Activated CD4-positive, alpha-beta T cell treated with anti-CD3 and anti-CD28 coated beads, Interleukin-2, amount 10 ng/mL, durations not matched to agents 7 days and 5 days (primary cell): ENCODE data around the gene SYPL2. TPM values are rescaled to one million over a fixed set of nuclear protein-coding genes. Genes with fewer than 3 reads are reported as not detected.

Experiments
- CTCF ChIA-PET: fragments of 350-600 bp; sonication (Branson Sonifier 250); formaldehyde crosslinking; loops from one replicate; lab custom pipeline; 2021; ENCODE audit warnings: antibody characterized with exemption; lab: Charles Lee
- POLR2A ChIA-PET: fragments of 350-600 bp; sonication (Branson Sonifier 250); formaldehyde crosslinking; loops from one replicate; lab custom pipeline; 2021; ENCODE audit warnings: antibody characterized with exemption; lab: Charles Lee
- DNase-seq: peaks from one replicate; pipeline ENCODE4 v3.0.0-alpha.2; 2020
- H3K27ac Mint-ChIP-seq: one replicate; pipeline ENCODE4 v1.8.0; 2021; ENCODE audit warnings: mild to moderate bottlenecking, moderate library complexity, mixed read lengths
- H3K27me3 Mint-ChIP-seq: one replicate; pipeline ENCODE4 v1.8.0; 2021; ENCODE audit warnings: mixed read lengths
- H3K36me3 Mint-ChIP-seq: one replicate; pipeline ENCODE4 v1.8.0; 2021; ENCODE audit warnings: low read depth, mixed read lengths
- H3K4me1 Mint-ChIP-seq: one replicate; pipeline ENCODE4 v1.8.0; 2021; ENCODE audit warnings: mixed read lengths
- H3K4me3 Mint-ChIP-seq: one replicate; pipeline ENCODE4 v1.8.0; 2021; ENCODE audit warnings: mild to moderate bottlenecking, moderate library complexity, mixed read lengths
- H3K9me3 Mint-ChIP-seq: one replicate; pipeline ENCODE4 v1.8.0; 2021; ENCODE audit warnings: mixed read lengths
- total RNA-seq, 2 experiments: library from RNA; stranded (reverse); gene quantifications; one replicate each; pipeline ENCODE4 v1.2.3, GENCODE V29; 2021

The SYPL2 gene
- total RNA-seq, 2 experiments from 2014 or later, result not detected

GRCh38 chr1:109495738-109496137 is 29.4 kb downstream of the SYPL2 start:
- peak overlapping the region; percentile 98 for H3K4me3 Mint-ChIP-seq
- no peaks in the 10 kb centered on the region for H3K27me3 Mint-ChIP-seq
- H3K27ac Mint-ChIP-seq, result no peak overlapping the region
- POLR2A ChIA-PET, result no interaction called here
- CTCF ChIA-PET, result interaction anchor here (3.7 to 43.6 kb wide), 2 partner anchors 12 to 28 kb away, joined by 35 to 1139 read pairs; partner anchors contain the start of genes AMIGO1, ATXN7L2 and GPR61
- H3K4me1 Mint-ChIP-seq, result peaks cover 70% of the 10 kb centered on the region
- no peak for DNase-seq
- H3K36me3 Mint-ChIP-seq, result peaks cover 62% of the 10 kb centered on the region
- H3K9me3 Mint-ChIP-seq, result no peaks in the 10 kb centered on the region

GRCh38 chr1:109497449-109498160 is 31.3 kb downstream of the SYPL2 start:
- Mint-ChIP-seq H3K9me3 (no peaks in the 10 kb centered on the region), H3K27ac (peak overlapping the region; percentile 78), H3K4me1 (peaks cover 85% of the 10 kb centered on the region), H3K4me3 (no peak overlapping the region), H3K27me3 (no peaks in the 10 kb centered on the region), H3K36me3 (peaks cover 63% of the 10 kb centered on the region)
- DNase-seq, result no peak
- POLR2A ChIA-PET, result no interaction called here
- CTCF ChIA-PET, result interaction anchor here (1.0 to 43.6 kb wide), 4 partner anchors 15 to 283 kb away, joined by 3 to 1139 read pairs (median 4); partner anchors contain the start of genes AMIGO1 and GPR61

- DNase-seq, result peak; percentile 26
- ChIA-PET POLR2A (no interaction called here), CTCF (interaction anchor here (0.6 to 43.6 kb wide), 7 partner anchors 16 to 828 kb away, joined by 3 to 1139 read pairs (median 3); partner anchors contain the start of genes AMIGO1 and GPR61)
- Mint-ChIP-seq H3K4me3 (no peak overlapping the region), H3K9me3 (no peaks in the 10 kb centered on the region), H3K36me3 (peaks cover 67% of the 10 kb centered on the region), H3K27me3 (no peaks in the 10 kb centered on the region), H3K4me1 (peaks cover 89% of the 10 kb centered on the region), H3K27ac (peak overlapping the region; percentile 78)
These were observed 31.9 kb downstream of the SYPL2 start for GRCh38 chr1:109498161-109498801.

GRCh38 chr1:109499081-109499480 is 32.7 kb downstream of the SYPL2 start:
- peaks cover 69% of the 10 kb centered on the region for H3K36me3 Mint-ChIP-seq
- no peak for DNase-seq
- ChIA-PET POLR2A (no interaction called here), CTCF (interaction anchor here (0.6 to 43.6 kb wide), 9 partner anchors 15 to 829 kb away, joined by 3 to 1139 read pairs (median 3); partner anchors contain the start of genes AMIGO1, ATXN7L2 and GPR61)
- no peak overlapping the region for H3K4me3 Mint-ChIP-seq
- H3K27me3 Mint-ChIP-seq, result no peaks in the 10 kb centered on the region
- H3K9me3 Mint-ChIP-seq, result no peaks in the 10 kb centered on the region
- peaks cover 91% of the 10 kb centered on the region for H3K4me1 Mint-ChIP-seq
- H3K27ac Mint-ChIP-seq, result peak overlapping the region; percentile 76

GRCh38 chr1:109499661-109500536 is 33.6 kb downstream of the SYPL2 start:
- DNase-seq, result peak; percentile 73
- ChIA-PET POLR2A (no interaction called here), CTCF (interaction anchor here (0.6 to 43.6 kb wide), 3 partner anchors 16 to 122 kb away, joined by 3 to 1139 read pairs (median 4); partner anchors contain the start of genes AMIGO1, ATXN7L2 and GPR61)
- Mint-ChIP-seq H3K4me3 (no peak overlapping the region), H3K27me3 (no peaks in the 10 kb centered on the region), H3K27ac (peak overlapping the region; percentile 97), H3K9me3 (no peaks in the 10 kb centered on the region), H3K36me3 (peaks cover 67% of the 10 kb centered on the region), H3K4me1 (peaks cover 92% of the 10 kb centered on the region)

- no peak for DNase-seq
- Mint-ChIP-seq H3K4me3 (peak overlapping the region; percentile 11), H3K4me1 (peaks cover 89% of the 10 kb centered on the region), H3K36me3 (peaks cover 67% of the 10 kb centered on the region), H3K27ac (peak overlapping the region; percentile 97), H3K9me3 (no peaks in the 10 kb centered on the region), H3K27me3 (no peaks in the 10 kb centered on the region)
- POLR2A ChIA-PET, result no interaction called here
- CTCF ChIA-PET, result interaction anchor here (43.6 to 46.6 kb wide), 2 partner anchors 2 to 23 kb away, joined by 1139 read pairs; partner anchors contain the start of genes AMIGO1, ATXN7L2, CYB561D1 and GPR61
These were observed 34.6 kb downstream of the SYPL2 start for GRCh38 chr1:109500941-109501381.

GRCh38 chr1:109501644-109502363 is 35.5 kb downstream of the SYPL2 start:
- POLR2A ChIA-PET, result interaction anchor here (1.3 kb wide), 1 partner anchor 30 kb away, joined by 4 read pairs; no protein-coding TSS in a partner anchor
- Mint-ChIP-seq H3K9me3 (no peaks in the 10 kb centered on the region), H3K27ac (peak overlapping the region; percentile 97), H3K4me3 (peak overlapping the region; percentile 76), H3K4me1 (peaks cover 89% of the 10 kb centered on the region), H3K27me3 (no peaks in the 10 kb centered on the region), H3K36me3 (peaks cover 67% of the 10 kb centered on the region)
- peak; percentile 33 for DNase-seq
- CTCF ChIA-PET, result interaction anchor here (0.6 to 46.6 kb wide), 3 partner anchors 3 to 123 kb away, joined by 3 to 1139 read pairs (median 1139); partner anchors contain the start of genes AMIGO1, ATXN7L2, CYB561D1 and GPR61

- DNase-seq, result peak; percentile 83
- POLR2A ChIA-PET, result interaction anchor here (1.3 kb wide), 1 partner anchor 29 kb away, joined by 4 read pairs; no protein-coding TSS in a partner anchor
- Mint-ChIP-seq H3K27ac (peak overlapping the region; percentile 97), H3K4me1 (peaks cover 86% of the 10 kb centered on the region), H3K4me3 (peak overlapping the region; percentile 76), H3K36me3 (peaks cover 71% of the 10 kb centered on the region), H3K9me3 (no peaks in the 10 kb centered on the region), H3K27me3 (no peaks in the 10 kb centered on the region)
- CTCF ChIA-PET, result interaction anchor here (0.6 to 46.6 kb wide), 4 partner anchors 3 to 253 kb away, joined by 3 to 1139 read pairs (median 571); partner anchors contain the start of genes AMIGO1, ATXN7L2, CELSR2 and CYB561D1
These were observed 36.1 kb downstream of the SYPL2 start for GRCh38 chr1:109502364-109502851.

GRCh38 chr1:109503935-109504334 is 37.6 kb downstream of the SYPL2 start:
- peak overlapping the region; percentile 86 for H3K27ac Mint-ChIP-seq
- peaks cover 85% of the 10 kb centered on the region for H3K4me1 Mint-ChIP-seq
- no peak for DNase-seq
- ChIA-PET CTCF (interaction anchor here (43.6 to 46.6 kb wide), 2 partner anchors 5 to 20 kb away, joined by 1139 read pairs; partner anchors contain the start of genes AMIGO1, ATXN7L2, CYB561D1 and GPR61), POLR2A (no interaction called here)
- H3K9me3 Mint-ChIP-seq, result no peaks in the 10 kb centered on the region
- peak overlapping the region; percentile 76 for H3K4me3 Mint-ChIP-seq
- no peaks in the 10 kb centered on the region for H3K27me3 Mint-ChIP-seq
- H3K36me3 Mint-ChIP-seq, result peaks cover 72% of the 10 kb centered on the region

GRCh38 chr1:109504974-109505373 is 38.6 kb downstream of the SYPL2 start:
- ChIA-PET POLR2A (no interaction called here), CTCF (interaction anchor here (43.6 to 46.6 kb wide), 2 partner anchors 6 to 19 kb away, joined by 1139 read pairs; partner anchors contain the start of genes AMIGO1, ATXN7L2, CYB561D1 and GPR61)
- H3K4me3 Mint-ChIP-seq, result peak overlapping the region; percentile 45
- peak overlapping the region; percentile 72 for H3K27ac Mint-ChIP-seq
- H3K4me1 Mint-ChIP-seq, result peaks cover 80% of the 10 kb centered on the region
- peaks cover 68% of the 10 kb centered on the region for H3K36me3 Mint-ChIP-seq
- DNase-seq, result no peak
- H3K9me3 Mint-ChIP-seq, result no peaks in the 10 kb centered on the region
- no peaks in the 10 kb centered on the region for H3K27me3 Mint-ChIP-seq
